Stimulated activated effector memory CD8-positive, alpha-beta T cell treated with anti-CD3 and anti-CD28 coated beads, Interleukin-12 subunit alpha, Interleukin-12 subunit beta, amount 100 ng/mL, for 72 hours (primary cell): ENCODE data around the gene TNNT2.

Source experiments
- ATAC-seq: fragments of 150-1000 bp; cut with Tn5 transposase; 2 replicates; pipeline ENCODE4 v1.10.0; 2021
- DNase-seq, 2 donors: peaks; one replicate each; pipeline ENCODE4 v3.0.0; 2021 to 2022; ENCODE audit warnings: low spot score in 2 of 2
- H3K27ac Mint-ChIP-seq: one replicate; pipeline ENCODE4 v1.8.0; 2022; ENCODE audit warnings: mild to moderate bottlenecking, mixed read lengths
- H3K36me3 Mint-ChIP-seq: one replicate; pipeline ENCODE4 v1.8.0; 2022; ENCODE audit warnings: mild to moderate bottlenecking, mixed read lengths
- H3K4me1 Mint-ChIP-seq: one replicate; pipeline ENCODE4 v1.8.0; 2022; ENCODE audit warnings: mixed read lengths
- H3K4me3 Mint-ChIP-seq: one replicate; pipeline ENCODE4 v1.8.0; 2022; ENCODE audit warnings: mild to moderate bottlenecking, mixed read lengths
- H3K9me3 Mint-ChIP-seq: one replicate; pipeline ENCODE4 v1.8.0; 2022; ENCODE audit warnings: mixed read lengths

The TNNT2 gene

GRCh38 chr1:201377611-201378092, at the start of gene TNNT2:
TNNT2 (minus strand) TSS chr1:201377680; CDS start chr1:201373254, 4,426 bp downstream.
- ATAC-seq (no peak), DNase-seq (no peak)
- Mint-ChIP-seq H3K9me3 (no peaks in the 10 kb centered on the region), H3K36me3 (no peaks in the 10 kb centered on the region), H3K27ac (no peak within 1 kb of the TSS), H3K4me3 (no peak within 1 kb of the TSS), H3K4me1 (peaks cover 10% of the 10 kb centered on the region)

DNA sequence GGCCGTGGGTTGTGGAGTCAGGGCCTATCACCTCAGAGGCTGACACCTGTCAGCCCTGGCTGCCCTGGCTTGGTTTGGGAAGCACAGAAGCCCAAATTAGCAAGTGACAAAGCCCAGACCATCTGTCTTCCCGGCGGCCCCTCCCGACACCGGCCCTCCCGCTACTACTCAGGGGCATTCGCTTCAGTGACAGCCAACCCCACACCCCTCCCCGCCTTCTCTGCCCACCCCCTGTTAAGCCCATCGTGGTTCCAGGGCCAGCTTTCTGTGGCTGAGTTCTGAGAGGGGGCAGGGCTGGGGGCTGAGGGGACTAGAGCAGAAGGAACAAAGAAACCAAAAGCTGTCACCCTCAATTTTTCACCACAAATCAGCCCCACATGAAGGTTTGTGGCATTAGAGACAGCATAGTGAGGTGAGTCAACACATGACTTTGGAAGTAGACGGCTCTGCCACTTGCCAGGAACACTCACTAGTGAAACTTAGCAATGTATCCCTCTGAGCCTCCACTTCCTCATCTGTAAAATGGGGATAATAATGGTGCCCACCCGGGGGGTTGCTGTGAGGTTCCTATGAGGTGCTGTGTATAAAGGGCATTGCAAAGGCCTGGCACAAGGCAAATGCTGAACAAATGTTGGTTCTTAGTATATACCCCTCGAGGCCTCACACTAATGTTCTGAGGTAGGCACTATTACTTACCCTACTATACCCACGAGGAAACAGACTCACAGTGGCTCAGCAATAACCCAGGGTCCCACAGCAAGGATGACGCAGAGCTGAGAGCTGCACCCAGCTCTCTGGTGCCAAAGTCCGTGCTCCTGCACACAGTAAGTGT, 49.2 kb upstream of the TNNT2 start:
- Mint-ChIP-seq H3K9me3 (no peaks in the 10 kb centered on the region), H3K36me3 (no peaks in the 10 kb centered on the region), H3K4me1 (no peaks in the 10 kb centered on the region), H3K27ac (no peak overlapping the region), H3K4me3 (no peak overlapping the region)
- DNase-seq, result no peak
- peak; percentile 19 for ATAC-seq

DNA sequence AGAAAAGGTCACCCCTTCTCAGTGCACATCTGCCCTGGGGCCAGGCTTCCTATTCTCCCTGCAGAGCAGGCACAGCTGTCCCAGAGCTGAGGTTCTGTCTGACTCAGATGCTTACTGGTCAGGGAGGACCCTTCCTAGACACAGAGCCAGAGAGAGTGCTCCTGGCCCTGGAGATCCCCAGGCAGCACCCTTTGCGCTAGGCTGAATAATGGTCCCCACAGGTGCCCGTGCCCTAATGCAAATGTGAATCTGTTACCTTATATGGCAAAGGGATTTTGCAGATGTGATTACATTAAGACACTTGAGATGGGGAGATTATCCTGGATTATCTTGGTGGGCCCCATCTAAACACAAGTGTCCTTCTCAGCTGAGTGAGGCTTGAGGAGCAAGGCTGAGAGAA, 46.7 kb upstream of the TNNT2 start:
- Mint-ChIP-seq H3K9me3 (no peaks in the 10 kb centered on the region), H3K36me3 (no peaks in the 10 kb centered on the region), H3K4me1 (no peaks in the 10 kb centered on the region), H3K27ac (no peak overlapping the region), H3K4me3 (no peak overlapping the region)
- DNase-seq (no peak), ATAC-seq (no peak)

DNA sequence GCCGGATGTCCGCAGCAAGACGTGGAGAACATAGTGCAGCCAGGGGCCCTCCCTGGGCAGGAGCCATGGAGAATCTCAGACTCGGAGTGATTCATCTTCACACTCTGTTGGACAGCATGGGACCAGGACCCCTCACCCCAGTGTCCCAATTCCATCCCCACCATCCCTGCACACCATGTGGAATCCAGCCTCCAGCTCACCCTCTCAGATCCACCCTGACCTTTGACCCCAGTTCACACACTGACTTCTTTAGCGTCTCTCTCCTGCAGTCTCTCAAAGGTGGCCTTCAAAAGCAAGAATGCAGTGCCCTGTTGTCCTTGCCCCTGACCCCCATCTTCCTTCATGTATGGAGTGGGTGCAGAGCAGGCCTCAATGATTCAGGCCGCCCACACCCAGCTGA, 46.2 kb upstream of the TNNT2 start:
- DNase-seq (no peak), ATAC-seq (no peak)
- H3K4me3 Mint-ChIP-seq, result no peak overlapping the region
- no peaks in the 10 kb centered on the region for H3K36me3 Mint-ChIP-seq
- no peak overlapping the region for H3K27ac Mint-ChIP-seq
- H3K9me3 Mint-ChIP-seq, result no peaks in the 10 kb centered on the region
- no peaks in the 10 kb centered on the region for H3K4me1 Mint-ChIP-seq

DNA sequence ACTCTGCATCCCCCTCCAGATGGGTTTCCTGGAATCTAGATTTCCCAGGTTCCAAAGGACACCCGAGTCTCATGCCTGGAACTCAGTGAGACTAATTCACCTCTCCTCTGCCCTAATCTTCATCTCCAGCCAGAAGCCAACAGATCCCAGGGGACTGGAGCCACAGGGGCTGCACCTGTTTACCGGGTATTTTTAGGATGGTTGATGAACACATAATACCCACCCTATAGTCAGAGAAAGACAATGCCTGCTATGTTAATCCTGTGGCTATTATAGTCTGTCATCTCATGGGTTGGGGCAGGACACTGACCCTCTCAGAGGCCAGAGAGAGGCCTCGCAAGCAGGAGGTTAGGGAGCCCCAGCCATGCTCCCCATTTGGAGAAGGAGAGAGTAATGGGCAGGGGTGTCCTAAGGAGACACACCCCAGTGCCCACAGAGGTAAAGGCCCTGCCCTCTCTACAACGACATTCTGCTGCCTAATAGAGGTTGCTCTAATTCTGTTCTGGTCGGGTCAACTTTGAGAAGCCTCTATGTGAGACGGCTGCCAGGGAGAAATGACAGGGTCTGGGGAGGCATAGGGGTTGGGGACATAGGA, 45.1 kb upstream of the TNNT2 start:
- no peak overlapping the region for H3K27ac Mint-ChIP-seq
- H3K9me3 Mint-ChIP-seq, result no peaks in the 10 kb centered on the region
- no peak overlapping the region for H3K4me3 Mint-ChIP-seq
- DNase-seq (no peak), ATAC-seq (no peak)
- no peaks in the 10 kb centered on the region for H3K36me3 Mint-ChIP-seq
- no peaks in the 10 kb centered on the region for H3K4me1 Mint-ChIP-seq

DNA sequence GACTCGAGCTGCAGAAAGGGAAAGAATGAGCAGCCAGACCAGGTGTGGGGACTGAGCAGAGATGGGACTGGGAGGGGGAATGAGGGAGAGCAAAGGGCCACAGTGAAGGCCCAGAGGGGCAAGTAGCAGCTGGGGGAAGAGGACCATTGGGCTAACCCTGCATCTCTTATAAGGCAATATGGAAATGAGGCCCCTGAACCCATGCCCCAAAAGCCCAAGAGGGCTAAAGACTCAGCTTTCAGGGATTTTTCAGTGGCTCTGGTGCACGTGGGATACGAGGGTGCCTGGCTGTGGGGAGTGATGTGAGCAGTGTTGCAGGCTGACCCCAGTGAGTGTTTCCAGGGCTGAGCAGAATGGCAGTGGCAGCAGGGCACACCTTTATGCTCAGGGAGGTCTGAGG, 44.5 kb upstream of the TNNT2 start:
- Mint-ChIP-seq H3K4me1 (no peaks in the 10 kb centered on the region), H3K4me3 (no peak overlapping the region), H3K9me3 (no peaks in the 10 kb centered on the region), H3K27ac (no peak overlapping the region), H3K36me3 (no peaks in the 10 kb centered on the region)
- DNase-seq (no peak), ATAC-seq (no peak)

- DNase-seq (no peak), ATAC-seq (no peak)
- Mint-ChIP-seq H3K27ac (no peak overlapping the region), H3K36me3 (no peaks in the 10 kb centered on the region), H3K9me3 (no peaks in the 10 kb centered on the region), H3K4me1 (no peaks in the 10 kb centered on the region), H3K4me3 (no peak overlapping the region)
These were observed 43.6 kb upstream of the TNNT2 start for GRCh38 chr1:201421041-201421440.

DNA sequence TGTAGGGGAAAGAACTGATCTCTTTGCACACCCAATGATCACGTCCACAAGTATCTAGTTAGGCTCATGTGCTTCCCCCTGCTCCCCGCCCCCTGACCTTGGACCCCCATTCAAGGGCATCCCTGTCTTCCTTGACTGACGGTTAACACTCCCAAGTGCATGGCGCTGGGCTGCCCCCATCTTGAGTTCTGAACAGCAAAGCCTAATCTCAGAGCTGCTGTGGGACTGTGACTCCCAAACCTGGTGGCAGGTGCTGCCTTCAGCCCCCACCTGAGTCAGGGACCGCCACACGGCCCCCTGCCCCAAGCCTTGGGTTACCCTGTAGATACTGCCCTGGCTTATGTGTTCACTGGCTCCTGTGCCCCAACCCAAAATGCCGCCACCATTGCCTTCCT, 43.1 kb upstream of the TNNT2 start:
- ATAC-seq, result no peak
- Mint-ChIP-seq H3K9me3 (no peaks in the 10 kb centered on the region), H3K36me3 (no peaks in the 10 kb centered on the region), H3K4me3 (no peak overlapping the region), H3K27ac (no peak overlapping the region), H3K4me1 (no peaks in the 10 kb centered on the region)
- no peak for DNase-seq

GRCh38 chr1:201419746-201420607, 42.5 kb upstream of the TNNT2 start:
- Mint-ChIP-seq H3K4me1 (no peaks in the 10 kb centered on the region), H3K9me3 (no peaks in the 10 kb centered on the region), H3K27ac (no peak overlapping the region), H3K36me3 (no peaks in the 10 kb centered on the region), H3K4me3 (no peak overlapping the region)
- DNase-seq, result no peak
- ATAC-seq, result no peak

DNA sequence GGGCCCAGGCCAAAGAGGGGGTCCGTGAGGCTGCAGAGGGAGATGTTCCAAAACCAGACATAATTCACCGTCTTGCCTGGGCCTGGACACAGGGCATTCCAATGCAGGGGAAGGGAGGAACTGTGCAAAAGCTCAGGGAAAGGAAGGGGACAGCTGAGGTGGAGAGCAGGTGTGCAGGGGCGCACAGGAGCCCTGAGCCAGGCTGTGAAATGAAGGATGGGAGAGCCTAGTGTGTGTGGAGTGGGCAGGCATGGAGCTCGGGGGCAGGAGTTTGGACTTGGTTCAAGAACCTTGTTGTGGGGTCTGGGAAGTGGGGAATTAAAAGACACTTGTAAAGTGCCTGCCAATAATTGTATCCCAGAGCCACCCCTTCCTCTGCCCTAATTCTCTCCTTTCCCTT, 41.8 kb upstream of the TNNT2 start:
- Mint-ChIP-seq H3K36me3 (no peaks in the 10 kb centered on the region), H3K9me3 (no peaks in the 10 kb centered on the region), H3K27ac (no peak overlapping the region), H3K4me3 (no peak overlapping the region), H3K4me1 (no peaks in the 10 kb centered on the region)
- DNase-seq, result no peak
- no peak for ATAC-seq

- Mint-ChIP-seq H3K4me3 (no peak overlapping the region), H3K36me3 (no peaks in the 10 kb centered on the region), H3K27ac (no peak overlapping the region), H3K9me3 (no peaks in the 10 kb centered on the region), H3K4me1 (no peaks in the 10 kb centered on the region)
- no peak for ATAC-seq
- no peak for DNase-seq
These were observed 41.0 kb upstream of the TNNT2 start for GRCh38 chr1:201418461-201418860.

GRCh38 chr1:201414051-201414738, 36.7 kb upstream of the TNNT2 start:
- no peak for ATAC-seq
- Mint-ChIP-seq H3K9me3 (no peaks in the 10 kb centered on the region), H3K4me1 (no peaks in the 10 kb centered on the region), H3K27ac (no peak overlapping the region), H3K36me3 (peaks cover 4% of the 10 kb centered on the region), H3K4me3 (no peak overlapping the region)
- no peak for DNase-seq

GRCh38 chr1:201411292-201411691, 33.8 kb upstream of the TNNT2 start:
- H3K27ac Mint-ChIP-seq, result no peak overlapping the region
- DNase-seq, result no peak
- H3K4me1 Mint-ChIP-seq, result peaks cover 6% of the 10 kb centered on the region
- H3K9me3 Mint-ChIP-seq, result no peaks in the 10 kb centered on the region
- no peak for ATAC-seq
- no peak overlapping the region for H3K4me3 Mint-ChIP-seq
- H3K36me3 Mint-ChIP-seq, result peaks cover 5% of the 10 kb centered on the region

GRCh38 chr1:201409440-201409839, 32.0 kb upstream of the TNNT2 start:
- H3K9me3 Mint-ChIP-seq, result no peaks in the 10 kb centered on the region
- ATAC-seq, result no peak
- peaks cover 5% of the 10 kb centered on the region for H3K36me3 Mint-ChIP-seq
- DNase-seq, result no peak
- H3K27ac Mint-ChIP-seq, result no peak overlapping the region
- no peak overlapping the region for H3K4me3 Mint-ChIP-seq
- H3K4me1 Mint-ChIP-seq, result peaks cover 6% of the 10 kb centered on the region

- Mint-ChIP-seq H3K9me3 (no peaks in the 10 kb centered on the region), H3K4me1 (peaks cover 6% of the 10 kb centered on the region), H3K4me3 (no peak overlapping the region), H3K36me3 (peaks cover 5% of the 10 kb centered on the region), H3K27ac (no peak overlapping the region)
- DNase-seq, result no peak
- ATAC-seq, result no peak
These were observed 31.3 kb upstream of the TNNT2 start for GRCh38 chr1:201408834-201409200.
